K562 (cell line): ENCODE data around the gene DYNLT5. TPM values are rescaled to one million over a fixed set of nuclear protein-coding genes. Genes with fewer than 3 reads are reported as not detected.
A peak's percentile ranks its signal among the peaks of the same experiment; 100 is the strongest.

Source experiments
- BRF1 ChIP-seq: IDR thresholded peaks from 3 replicates; pipeline ENCODE4 v1.6.1; 2011; ENCODE audit warnings: borderline replicate concordance, mild to moderate bottlenecking; ENCODE audit not compliant: insufficient read length; ENCODE audit errors: extremely low read depth
- GATAD2B ChIP-seq: fragments of 450-650 bp; IDR thresholded peaks from 2 replicates; pipeline ENCODE4 v1.6.1; 2017; ENCODE audit warnings: mild to moderate bottlenecking, borderline replicate concordance
- HDAC2 ChIP-seq: fragments of 450-650 bp; IDR thresholded peaks from 2 replicates; pipeline ENCODE4 v1.6.1; 2016; ENCODE audit warnings: mild to moderate bottlenecking
- KLF10 ChIP-seq: fragments of 250-450 bp; sonication (Bioruptor Pico); IDR thresholded peaks from 2 replicates; pipeline ENCODE4 v1.6.1; 2021; ENCODE audit warnings: matching md5 sums
- MED1 ChIP-seq: sonication (generic); formaldehyde crosslinking; IDR thresholded peaks from 2 replicates; pipeline ENCODE4 v1.8.1; 2023; ENCODE audit warnings: missing genetic modification reagents, borderline replicate concordance
- NELFE ChIP-seq: IDR thresholded peaks from 2 replicates; pipeline ENCODE4 v1.6.1; 2011; ENCODE audit warnings: mild to moderate bottlenecking; ENCODE audit not compliant: insufficient read depth, insufficient read length
- ZFP30 ChIP-seq: fragments of 250-450 bp; sonication (Bioruptor Pico); IDR thresholded peaks from 2 replicates; pipeline ENCODE4 v1.8.0; 2022; ENCODE audit warnings: moderate library complexity, mild to moderate bottlenecking, inconsistent platforms, borderline replicate concordance
- ZNF174 ChIP-seq: fragments of 250-450 bp; sonication (Bioruptor Pico); IDR thresholded peaks from 2 replicates; pipeline ENCODE4 v1.4.0; 2020; ENCODE audit warnings: mild to moderate bottlenecking
- polyA plus RNA-seq, 8 experiments: library from polyadenylated mRNA; depleted of rRNA in 4 of 8; stranded (reverse) in 5 of 8; unstranded in 3 of 8; fragments of >200 nt; fragmentation: Nextera tagmentation in 2 of 8; fragmentation: Illumina TruSeq in 1 of 8; extraction: Ambion mirVana in 2 of 8; extraction: Trizol in 1 of 8; gene quantifications; 2 replicates each; pipeline versions ENCODE4 v1.2.1 to v1.2.3, GENCODE V29; 2011 to 2014; ENCODE audit warnings: inconsistent platforms in 1 of 8, missing spikeins in 1 of 8
- total RNA-seq, 7 experiments: library from RNA; depleted of rRNA in 6 of 7; stranded (reverse); fragments of >200 nt in 6 of 7; fragmentation: Illumina TruSeq in 2 of 7; extraction: Trizol in 2 of 7; gene quantifications; 2 replicates each; pipeline versions ENCODE4 v1.2.1 to v1.2.3, GENCODE V29; 2011 to 2021; ENCODE audit warnings: low replicate concordance in 1 of 7
- TF ChIP-seq, protein P1 (sequence below), 2 experiments: fragments of 450-650 bp; formaldehyde crosslinking in 1 of 2; IDR thresholded peaks; 2 replicates each; pipeline versions ENCODE4 v1.4.0 to v1.6.1; 2014 to 2020; ENCODE audit warnings: mild to moderate bottlenecking in 2 of 2, borderline replicate concordance in 1 of 2, low read depth in 1 of 2
- TF ChIP-seq, protein P2 (sequence below): fragments of 250-450 bp; sonication (Bioruptor Pico); IDR thresholded peaks from 2 replicates; pipeline ENCODE4 v1.8.0; 2021; ENCODE audit warnings: moderate library complexity, mild to moderate bottlenecking, inconsistent platforms
- TF ChIP-seq, protein P3 (sequence below): sonication (generic); IDR thresholded peaks from 2 replicates; pipeline ENCODE4 v1.6.1; 2016
- TF ChIP-seq, protein P4 (sequence below): fragments of 450-650 bp; formaldehyde crosslinking; IDR thresholded peaks from 2 replicates; pipeline ENCODE4 v1.4.0; 2022; ENCODE audit warnings: mild to moderate bottlenecking, moderate library complexity
- TF ChIP-seq, protein P5 (sequence below): fragments of 250-450 bp; sonication (Bioruptor Pico); IDR thresholded peaks from 2 replicates; pipeline ENCODE4 v1.8.0; 2021; ENCODE audit warnings: moderate library complexity, mild to moderate bottlenecking, inconsistent platforms
- TF ChIP-seq, protein P6 (sequence below): fragments of 450-650 bp; formaldehyde crosslinking; conservative IDR thresholded peaks from 2 replicates; pipeline ENCODE4 v1.4.0; 2022; ENCODE audit warnings: mild to moderate bottlenecking, missing genetic modification characterization

Gene DYNLT5
- total and polyA plus RNA-seq, 9 of the 15 experiments (the other 6 are each of a cell fraction or from before 2014, with no cell fraction given), result not detected

DNA sequence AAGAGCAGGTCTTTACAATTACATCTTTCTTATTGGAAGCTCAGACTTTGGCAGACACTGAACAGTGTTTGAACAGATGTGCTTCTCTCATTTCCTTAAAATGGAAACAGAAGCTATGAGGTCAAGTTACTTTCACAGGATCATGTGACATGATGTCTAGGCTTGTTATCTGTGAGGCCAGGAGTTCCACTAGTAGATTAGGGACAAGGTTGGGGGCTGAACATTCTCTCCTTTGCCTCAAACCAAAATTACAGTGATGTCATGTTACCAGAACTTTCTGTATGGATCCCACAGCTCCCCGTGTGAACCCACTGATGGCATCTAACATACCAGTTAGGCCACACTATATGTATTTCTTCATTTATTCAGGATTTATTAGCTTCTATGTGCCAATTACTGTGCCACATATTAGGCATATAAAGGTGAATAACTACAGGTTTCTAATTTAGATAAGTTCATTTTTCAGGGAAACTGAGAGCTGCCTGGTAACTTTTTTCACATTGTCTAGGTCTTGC is 6.0 kb downstream of the DYNLT5 start (continued):
- TF ChIP-seq BRF1 (no peak), HDAC2 (0 out of 2 replicates have a peak, but pooled peaks have one; percentile 79), ZFP30 (CRISPR knock-in tag) (no peak), MED1 (no peak), KLF10 (CRISPR knock-in tag) (no peak), NELFE (no peak), ZNF174 (no peak), GATAD2B (0 out of 2 replicates have a peak, but pooled peaks have one; percentile 57)
- TF ChIP-seq, protein P1, sequence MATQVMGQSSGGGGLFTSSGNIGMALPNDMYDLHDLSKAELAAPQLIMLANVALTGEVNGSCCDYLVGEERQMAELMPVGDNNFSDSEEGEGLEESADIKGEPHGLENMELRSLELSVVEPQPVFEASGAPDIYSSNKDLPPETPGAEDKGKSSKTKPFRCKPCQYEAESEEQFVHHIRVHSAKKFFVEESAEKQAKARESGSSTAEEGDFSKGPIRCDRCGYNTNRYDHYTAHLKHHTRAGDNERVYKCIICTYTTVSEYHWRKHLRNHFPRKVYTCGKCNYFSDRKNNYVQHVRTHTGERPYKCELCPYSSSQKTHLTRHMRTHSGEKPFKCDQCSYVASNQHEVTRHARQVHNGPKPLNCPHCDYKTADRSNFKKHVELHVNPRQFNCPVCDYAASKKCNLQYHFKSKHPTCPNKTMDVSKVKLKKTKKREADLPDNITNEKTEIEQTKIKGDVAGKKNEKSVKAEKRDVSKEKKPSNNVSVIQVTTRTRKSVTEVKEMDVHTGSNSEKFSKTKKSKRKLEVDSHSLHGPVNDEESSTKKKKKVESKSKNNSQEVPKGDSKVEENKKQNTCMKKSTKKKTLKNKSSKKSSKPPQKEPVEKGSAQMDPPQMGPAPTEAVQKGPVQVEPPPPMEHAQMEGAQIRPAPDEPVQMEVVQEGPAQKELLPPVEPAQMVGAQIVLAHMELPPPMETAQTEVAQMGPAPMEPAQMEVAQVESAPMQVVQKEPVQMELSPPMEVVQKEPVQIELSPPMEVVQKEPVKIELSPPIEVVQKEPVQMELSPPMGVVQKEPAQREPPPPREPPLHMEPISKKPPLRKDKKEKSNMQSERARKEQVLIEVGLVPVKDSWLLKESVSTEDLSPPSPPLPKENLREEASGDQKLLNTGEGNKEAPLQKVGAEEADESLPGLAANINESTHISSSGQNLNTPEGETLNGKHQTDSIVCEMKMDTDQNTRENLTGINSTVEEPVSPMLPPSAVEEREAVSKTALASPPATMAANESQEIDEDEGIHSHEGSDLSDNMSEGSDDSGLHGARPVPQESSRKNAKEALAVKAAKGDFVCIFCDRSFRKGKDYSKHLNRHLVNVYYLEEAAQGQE (IDR thresholded peaks at IDR 0.05; ENCODE audit: borderline replicate concordance), result peak; percentile 60
- TF ChIP-seq, protein P1 (CRISPR knock-in tag; IDR thresholded peaks at IDR 0.05; ENCODE audit: low read depth), result no peak
- TF ChIP-seq, protein P2, sequence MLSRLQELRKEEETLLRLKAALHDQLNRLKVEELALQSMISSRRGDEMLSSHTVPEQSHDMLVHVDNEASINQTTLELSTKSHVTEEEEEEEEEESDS (CRISPR knock-in tag), result no peak
- TF ChIP-seq, protein P3, sequence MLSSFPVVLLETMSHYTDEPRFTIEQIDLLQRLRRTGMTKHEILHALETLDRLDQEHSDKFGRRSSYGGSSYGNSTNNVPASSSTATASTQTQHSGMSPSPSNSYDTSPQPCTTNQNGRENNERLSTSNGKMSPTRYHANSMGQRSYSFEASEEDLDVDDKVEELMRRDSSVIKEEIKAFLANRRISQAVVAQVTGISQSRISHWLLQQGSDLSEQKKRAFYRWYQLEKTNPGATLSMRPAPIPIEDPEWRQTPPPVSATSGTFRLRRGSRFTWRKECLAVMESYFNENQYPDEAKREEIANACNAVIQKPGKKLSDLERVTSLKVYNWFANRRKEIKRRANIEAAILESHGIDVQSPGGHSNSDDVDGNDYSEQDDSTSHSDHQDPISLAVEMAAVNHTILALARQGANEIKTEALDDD, result peak; percentile 75
- TF ChIP-seq, protein P4, sequence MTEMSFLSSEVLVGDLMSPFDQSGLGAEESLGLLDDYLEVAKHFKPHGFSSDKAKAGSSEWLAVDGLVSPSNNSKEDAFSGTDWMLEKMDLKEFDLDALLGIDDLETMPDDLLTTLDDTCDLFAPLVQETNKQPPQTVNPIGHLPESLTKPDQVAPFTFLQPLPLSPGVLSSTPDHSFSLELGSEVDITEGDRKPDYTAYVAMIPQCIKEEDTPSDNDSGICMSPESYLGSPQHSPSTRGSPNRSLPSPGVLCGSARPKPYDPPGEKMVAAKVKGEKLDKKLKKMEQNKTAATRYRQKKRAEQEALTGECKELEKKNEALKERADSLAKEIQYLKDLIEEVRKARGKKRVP (CRISPR knock-in tag), result no peak
- TF ChIP-seq, protein P5, sequence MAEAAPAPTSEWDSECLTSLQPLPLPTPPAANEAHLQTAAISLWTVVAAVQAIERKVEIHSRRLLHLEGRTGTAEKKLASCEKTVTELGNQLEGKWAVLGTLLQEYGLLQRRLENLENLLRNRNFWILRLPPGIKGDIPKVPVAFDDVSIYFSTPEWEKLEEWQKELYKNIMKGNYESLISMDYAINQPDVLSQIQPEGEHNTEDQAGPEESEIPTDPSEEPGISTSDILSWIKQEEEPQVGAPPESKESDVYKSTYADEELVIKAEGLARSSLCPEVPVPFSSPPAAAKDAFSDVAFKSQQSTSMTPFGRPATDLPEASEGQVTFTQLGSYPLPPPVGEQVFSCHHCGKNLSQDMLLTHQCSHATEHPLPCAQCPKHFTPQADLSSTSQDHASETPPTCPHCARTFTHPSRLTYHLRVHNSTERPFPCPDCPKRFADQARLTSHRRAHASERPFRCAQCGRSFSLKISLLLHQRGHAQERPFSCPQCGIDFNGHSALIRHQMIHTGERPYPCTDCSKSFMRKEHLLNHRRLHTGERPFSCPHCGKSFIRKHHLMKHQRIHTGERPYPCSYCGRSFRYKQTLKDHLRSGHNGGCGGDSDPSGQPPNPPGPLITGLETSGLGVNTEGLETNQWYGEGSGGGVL (CRISPR knock-in tag), result no peak
- TF ChIP-seq, protein P6, sequence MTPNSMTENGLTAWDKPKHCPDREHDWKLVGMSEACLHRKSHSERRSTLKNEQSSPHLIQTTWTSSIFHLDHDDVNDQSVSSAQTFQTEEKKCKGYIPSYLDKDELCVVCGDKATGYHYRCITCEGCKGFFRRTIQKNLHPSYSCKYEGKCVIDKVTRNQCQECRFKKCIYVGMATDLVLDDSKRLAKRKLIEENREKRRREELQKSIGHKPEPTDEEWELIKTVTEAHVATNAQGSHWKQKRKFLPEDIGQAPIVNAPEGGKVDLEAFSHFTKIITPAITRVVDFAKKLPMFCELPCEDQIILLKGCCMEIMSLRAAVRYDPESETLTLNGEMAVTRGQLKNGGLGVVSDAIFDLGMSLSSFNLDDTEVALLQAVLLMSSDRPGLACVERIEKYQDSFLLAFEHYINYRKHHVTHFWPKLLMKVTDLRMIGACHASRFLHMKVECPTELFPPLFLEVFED, result no peak
